Measurements from ENCODE around the gene P2RX1.

- no peak for TF ChIP-seq POLR2A (IDR thresholded peaks at IDR 0.05; ENCODE audit: low read depth, low read length)
- no peak for TF ChIP-seq POLR2AphosphoS5 (IDR thresholded peaks at IDR 0.05; ENCODE audit: low read depth, low read length)
- TF ChIP-seq TAF1 (IDR thresholded peaks at IDR 0.05; ENCODE audit: low read depth, low read length): no peak
- peak; percentile 86 for TF ChIP-seq SPI1 (IDR thresholded peaks at IDR 0.05; ENCODE audit: low read depth, low read length)
- no peak for TF ChIP-seq PAX5 (IDR thresholded peaks at IDR 0.05; ENCODE audit: insufficient read depth, low read length, severe bottlenecking)
These were observed 47.3 kb upstream of the P2RX1 start for GRCh38 chr17:3963237-3964201.

Data from GM12891 (cell line).